ENCODE results near the gene RFX2. TPM values are rescaled to one million over a fixed set of nuclear protein-coding genes. Genes with fewer than 3 reads are reported as not detected.

Gene RFX2
- total and polyA plus RNA-seq, 9 of the 15 experiments (the other 6 are each of a cell fraction or from before 2014, with no cell fraction given) = 3.6 to 18.7 (median 8.7) TPM

DNA sequence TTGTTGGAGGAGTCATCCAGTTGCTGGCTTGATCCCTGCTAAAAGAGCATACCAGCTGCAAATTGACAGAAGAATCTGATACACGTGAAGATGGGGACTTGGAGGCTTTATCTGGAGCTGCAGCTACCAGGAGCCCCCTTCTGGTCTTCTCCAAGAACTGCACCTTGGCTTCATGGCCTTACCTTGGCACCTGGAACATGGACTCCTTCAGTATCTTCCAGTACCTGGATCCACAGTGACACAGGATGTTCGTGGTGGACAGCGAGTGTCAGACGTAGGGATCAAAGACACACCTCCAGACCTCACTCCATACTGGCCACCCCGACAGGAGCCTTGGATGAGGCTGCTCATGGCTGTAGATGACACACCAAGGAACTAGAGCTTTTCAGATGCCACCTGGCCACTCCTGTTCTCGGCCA lies 15.3 kb upstream of the RFX2 start (continued):
- TF ChIP-seq, protein P1, sequence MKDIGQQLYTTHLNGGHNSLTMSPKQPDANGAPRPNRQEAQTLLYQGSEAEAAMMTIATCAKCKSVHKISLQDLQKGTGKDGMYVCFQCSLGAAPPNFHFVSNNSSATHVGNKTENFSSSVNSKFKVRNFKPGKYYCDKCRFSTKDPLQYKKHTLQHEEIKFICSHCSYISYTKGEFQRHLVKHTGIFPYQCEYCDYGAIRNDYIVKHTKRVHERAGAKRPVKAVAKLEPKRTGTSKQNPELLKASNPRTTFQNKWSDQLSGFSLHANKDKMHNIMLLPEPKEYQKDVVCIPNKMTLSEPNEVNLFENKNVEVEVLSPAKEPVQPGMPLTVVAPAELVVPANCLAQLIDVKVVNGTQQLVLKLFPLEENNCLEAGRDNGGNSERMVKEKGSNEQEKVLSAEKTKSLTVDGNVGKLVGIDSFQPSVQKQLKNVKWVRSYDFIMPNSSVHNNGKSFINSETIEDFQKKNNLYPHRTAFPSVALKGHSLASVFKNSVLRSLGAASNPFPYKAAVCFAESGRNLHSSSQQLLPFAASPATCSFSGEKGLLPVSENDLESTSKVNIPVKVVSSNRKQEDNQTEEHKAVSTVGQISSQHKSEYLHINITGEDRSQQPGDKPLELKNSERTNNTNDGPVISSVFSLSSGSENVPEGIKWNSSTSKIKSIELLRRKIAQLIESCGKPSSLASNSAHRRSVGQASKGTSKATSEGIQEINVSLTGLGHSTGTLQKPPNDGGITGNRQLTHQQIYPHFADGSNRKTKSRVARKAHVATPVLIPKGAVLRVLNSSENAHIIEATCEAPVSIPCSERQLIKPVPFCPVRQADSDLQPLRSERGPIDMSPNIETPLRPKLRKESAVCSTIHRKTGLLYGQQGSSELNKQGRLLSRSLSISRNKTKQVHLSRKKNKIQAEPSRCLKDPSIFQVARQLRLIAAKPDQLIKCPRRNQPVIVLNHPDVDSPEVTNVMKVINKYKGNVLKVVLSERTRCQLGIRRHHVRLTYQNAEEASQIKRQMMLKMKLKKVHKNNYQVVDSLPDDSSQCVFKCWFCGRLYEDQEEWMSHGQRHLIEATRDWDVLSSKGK (CRISPR knock-in tag; IDR thresholded peaks at IDR 0.05) = no peak
- TF ChIP-seq KLF16 (IDR thresholded peaks at IDR 0.05) (no peak), TBL1XR1 (IDR thresholded peaks at IDR 0.05; ENCODE audit: low read length in 2 of 2) (no peak), POLR2G (IDR thresholded peaks at IDR 0.05; ENCODE audit: low read depth, low read length) (no peak), TFAM (CRISPR knock-in tag; conservative IDR thresholded peaks at IDR 0.05) (no peak), TEAD4 (IDR thresholded peaks at IDR 0.05; ENCODE audit: low read length) (0 out of 2 replicates have a peak, but pooled peaks have one; percentile 37), TEAD4 (CRISPR knock-in tag; IDR thresholded peaks at IDR 0.05; ENCODE audit: borderline replicate concordance) (no peak), HDGF (IDR thresholded peaks at IDR 0.05) (no peak)
- TF ChIP-seq, protein P2, sequence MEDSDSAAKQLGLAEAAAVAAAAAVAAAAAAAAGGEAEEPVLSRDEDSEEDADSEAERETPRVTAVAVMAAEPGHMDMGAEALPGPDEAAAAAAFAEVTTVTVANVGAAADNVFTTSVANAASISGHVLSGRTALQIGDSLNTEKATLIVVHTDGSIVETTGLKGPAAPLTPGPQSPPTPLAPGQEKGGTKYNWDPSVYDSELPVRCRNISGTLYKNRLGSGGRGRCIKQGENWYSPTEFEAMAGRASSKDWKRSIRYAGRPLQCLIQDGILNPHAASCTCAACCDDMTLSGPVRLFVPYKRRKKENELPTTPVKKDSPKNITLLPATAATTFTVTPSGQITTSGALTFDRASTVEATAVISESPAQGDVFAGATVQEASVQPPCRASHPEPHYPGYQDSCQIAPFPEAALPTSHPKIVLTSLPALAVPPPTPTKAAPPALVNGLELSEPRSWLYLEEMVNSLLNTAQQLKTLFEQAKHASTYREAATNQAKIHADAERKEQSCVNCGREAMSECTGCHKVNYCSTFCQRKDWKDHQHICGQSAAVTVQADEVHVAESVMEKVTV (CRISPR knock-in tag; IDR thresholded peaks at IDR 0.05) = peak; percentile 90
